Nephron (organoid): Measurements from ENCODE around the gene SLC26A4.

Source experiments
- H3K27ac Mint-ChIP-seq, 3 experiments: 2 replicates each; pipeline ENCODE4 v1.8.0; 2020; ENCODE audit warnings: mixed read lengths in 3 of 3, mild to moderate bottlenecking in 2 of 3, moderate library complexity in 1 of 3
- H3K27me3 Mint-ChIP-seq: 2 replicates; pipeline ENCODE4 v1.8.0; 2021; ENCODE audit warnings: low read depth, mild to moderate bottlenecking, moderate library complexity, mixed read lengths
- H3K36me3 Mint-ChIP-seq: 2 replicates; pipeline ENCODE4 v1.8.0; 2020; ENCODE audit warnings: low read depth, mixed read lengths
- H3K4me1 Mint-ChIP-seq: 2 replicates; pipeline ENCODE4 v1.8.0; 2020; ENCODE audit warnings: mixed read lengths
- H3K4me3 Mint-ChIP-seq, 3 experiments: 2 replicates each; pipeline ENCODE4 v1.8.0; 2020; ENCODE audit warnings: mild to moderate bottlenecking in 3 of 3, mixed read lengths in 3 of 3, moderate library complexity in 2 of 3
- H3K9me3 Mint-ChIP-seq: 2 replicates; pipeline ENCODE4 v1.8.0; 2020; ENCODE audit warnings: mixed read lengths
- TF ChIP-seq, protein P1 (sequence below), 3 experiments: fragments of 200-600 bp; sonication (generic); IDR thresholded peaks; one replicate each; pipeline ENCODE4 v1.5.0; 2021; ENCODE audit warnings: antibody characterized with exemption in 3 of 3; ENCODE audit not compliant: unreplicated experiment in 3 of 3

The SLC26A4 gene

DNA sequence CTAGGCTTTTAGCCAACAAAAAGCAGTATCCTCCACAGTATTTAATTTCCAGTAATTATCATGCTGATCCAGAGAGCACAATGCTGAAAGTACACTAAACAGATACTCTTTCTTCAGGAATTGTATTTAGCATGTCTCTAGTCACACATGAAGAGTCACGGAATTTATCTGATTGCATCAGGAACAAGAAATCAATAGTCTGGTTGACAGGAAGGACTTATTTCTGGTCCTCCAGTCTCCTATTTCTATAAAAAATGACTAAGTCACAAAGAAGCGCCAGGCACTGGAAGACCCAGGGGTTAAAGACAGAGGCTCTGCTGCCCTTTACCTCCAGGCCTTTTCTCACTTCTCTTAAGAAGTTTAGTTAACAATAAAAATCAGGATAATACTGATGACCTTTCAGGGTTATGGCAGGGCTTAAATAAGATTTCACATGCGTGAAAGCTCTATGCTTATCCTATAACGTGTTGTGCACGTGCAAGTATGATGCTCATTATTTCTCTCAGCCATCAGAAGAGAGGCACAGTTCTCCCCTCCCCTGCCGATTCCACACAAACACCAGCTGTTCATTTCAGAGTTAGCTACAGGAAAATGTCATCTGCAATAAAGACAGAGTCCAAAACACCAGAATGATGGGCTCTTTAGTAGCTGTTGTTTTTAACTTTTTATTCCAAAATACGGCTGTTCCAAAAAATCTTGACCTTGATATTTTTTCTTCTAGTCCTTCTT is 36.9 kb downstream of the SLC26A4 start:
- peaks cover 4% of the 10 kb centered on the region for H3K27me3 Mint-ChIP-seq
- H3K9me3 Mint-ChIP-seq = no peaks in the 10 kb centered on the region
- H3K27ac Mint-ChIP-seq = peak overlapping the region; percentile 40 to 77 (median 70)
- no peak overlapping the region for H3K4me3 Mint-ChIP-seq
- TF ChIP-seq, protein P1, sequence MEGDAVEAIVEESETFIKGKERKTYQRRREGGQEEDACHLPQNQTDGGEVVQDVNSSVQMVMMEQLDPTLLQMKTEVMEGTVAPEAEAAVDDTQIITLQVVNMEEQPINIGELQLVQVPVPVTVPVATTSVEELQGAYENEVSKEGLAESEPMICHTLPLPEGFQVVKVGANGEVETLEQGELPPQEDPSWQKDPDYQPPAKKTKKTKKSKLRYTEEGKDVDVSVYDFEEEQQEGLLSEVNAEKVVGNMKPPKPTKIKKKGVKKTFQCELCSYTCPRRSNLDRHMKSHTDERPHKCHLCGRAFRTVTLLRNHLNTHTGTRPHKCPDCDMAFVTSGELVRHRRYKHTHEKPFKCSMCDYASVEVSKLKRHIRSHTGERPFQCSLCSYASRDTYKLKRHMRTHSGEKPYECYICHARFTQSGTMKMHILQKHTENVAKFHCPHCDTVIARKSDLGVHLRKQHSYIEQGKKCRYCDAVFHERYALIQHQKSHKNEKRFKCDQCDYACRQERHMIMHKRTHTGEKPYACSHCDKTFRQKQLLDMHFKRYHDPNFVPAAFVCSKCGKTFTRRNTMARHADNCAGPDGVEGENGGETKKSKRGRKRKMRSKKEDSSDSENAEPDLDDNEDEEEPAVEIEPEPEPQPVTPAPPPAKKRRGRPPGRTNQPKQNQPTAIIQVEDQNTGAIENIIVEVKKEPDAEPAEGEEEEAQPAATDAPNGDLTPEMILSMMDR (IDR thresholded peaks at IDR 0.05; ENCODE audit: unreplicated experiment in 3 of 3) = no peak
- H3K4me1 Mint-ChIP-seq = peaks cover 41% of the 10 kb centered on the region
- H3K36me3 Mint-ChIP-seq = no peaks in the 10 kb centered on the region

DNA sequence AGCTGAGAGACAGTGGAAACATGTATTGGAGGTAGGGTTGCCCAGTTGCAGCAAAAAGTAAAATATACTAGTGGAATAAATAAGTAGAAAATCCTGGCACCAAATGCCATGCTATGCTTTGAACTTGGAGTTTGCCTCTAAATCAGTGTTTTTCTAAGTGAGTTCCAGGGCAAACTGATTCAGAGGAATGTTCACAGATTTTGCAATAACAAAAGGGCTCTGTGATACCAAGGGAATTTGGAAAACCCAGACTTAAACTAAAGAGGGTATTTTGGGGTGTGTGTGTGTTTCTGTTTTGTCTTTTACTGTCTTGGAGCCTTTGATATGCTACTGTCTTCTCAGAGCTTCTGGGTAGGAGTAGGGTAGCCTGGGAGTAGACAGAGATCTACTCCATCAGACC is 39.9 kb downstream of the SLC26A4 start:
- TF ChIP-seq, protein P1 (IDR thresholded peaks at IDR 0.05; ENCODE audit: unreplicated experiment in 3 of 3) = no peak
- H3K9me3 Mint-ChIP-seq = no peaks in the 10 kb centered on the region
- H3K27me3 Mint-ChIP-seq = no peaks in the 10 kb centered on the region
- H3K27ac Mint-ChIP-seq = no peak overlapping the region
- peaks cover 14% of the 10 kb centered on the region for H3K4me1 Mint-ChIP-seq
- H3K4me3 Mint-ChIP-seq = no peak overlapping the region
- no peaks in the 10 kb centered on the region for H3K36me3 Mint-ChIP-seq

DNA sequence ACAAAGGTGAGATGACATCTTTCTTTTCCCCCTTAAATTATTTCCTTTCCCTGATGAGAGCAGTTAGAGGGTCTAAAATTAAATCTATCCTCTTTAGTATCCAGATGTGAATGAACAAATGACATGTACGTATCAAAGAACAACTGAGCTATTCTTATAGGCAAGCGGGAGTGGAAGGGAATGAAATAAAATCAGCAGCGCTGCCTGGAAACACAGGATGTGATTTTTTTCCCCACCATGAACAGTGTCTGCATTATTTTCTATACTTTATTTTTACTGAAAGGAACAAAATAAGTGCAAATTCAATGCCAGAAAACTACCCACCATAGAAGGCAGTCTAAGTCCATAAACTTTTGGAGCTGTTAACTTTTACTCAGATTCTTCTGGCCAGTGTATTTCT is 40.6 kb downstream of the SLC26A4 start:
- Mint-ChIP-seq H3K27me3 (no peaks in the 10 kb centered on the region), H3K4me1 (peaks cover 14% of the 10 kb centered on the region), H3K27ac (no peak overlapping the region), H3K4me3 (no peak overlapping the region), H3K9me3 (no peaks in the 10 kb centered on the region), H3K36me3 (no peaks in the 10 kb centered on the region)
- TF ChIP-seq, protein P1 (IDR thresholded peaks at IDR 0.05; ENCODE audit: unreplicated experiment in 3 of 3) = no peak

DNA sequence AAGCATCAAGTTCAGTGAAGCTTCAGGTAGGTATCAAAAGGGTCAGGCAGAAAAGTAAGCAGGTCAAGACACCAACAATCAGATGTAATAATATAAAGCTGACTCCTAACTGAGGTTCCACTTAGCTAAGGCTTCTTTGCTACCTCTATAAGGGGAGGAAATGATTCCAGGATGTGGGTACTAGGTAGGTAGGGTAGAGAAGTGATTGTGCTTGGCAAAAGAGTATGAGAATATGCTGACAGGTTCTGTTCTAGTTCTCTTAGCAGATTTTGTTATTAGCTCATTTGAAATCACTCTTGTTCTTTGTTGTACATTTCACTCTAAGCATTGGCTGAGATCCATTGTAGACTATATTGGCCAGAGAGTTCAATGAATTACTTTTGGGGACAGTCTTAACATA is 42.6 kb downstream of the SLC26A4 start:
- Mint-ChIP-seq H3K36me3 (no peaks in the 10 kb centered on the region), H3K4me1 (no peaks in the 10 kb centered on the region), H3K4me3 (no peak overlapping the region), H3K9me3 (no peaks in the 10 kb centered on the region), H3K27me3 (no peaks in the 10 kb centered on the region), H3K27ac (no peak overlapping the region)
- TF ChIP-seq, protein P1 (IDR thresholded peaks at IDR 0.05; ENCODE audit: unreplicated experiment in 3 of 3) = no peak

DNA sequence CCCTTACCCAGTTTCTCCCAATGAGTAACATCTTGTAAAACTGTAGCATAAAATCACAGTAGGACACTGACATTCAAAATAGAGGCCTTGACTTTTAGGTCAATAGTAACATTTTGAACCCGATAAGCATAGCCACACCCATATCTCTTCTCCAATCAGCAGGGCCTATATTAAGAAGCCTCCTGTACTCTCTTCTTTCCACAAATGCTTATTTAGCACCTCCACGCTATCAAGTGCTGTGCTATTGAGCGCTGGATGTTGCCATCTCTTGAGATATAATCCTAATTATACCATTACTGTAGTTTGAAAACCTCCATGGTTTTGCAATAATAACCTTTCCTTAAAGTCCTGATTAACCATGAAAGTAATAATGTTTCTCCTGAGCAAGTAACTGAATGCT is 43.2 kb downstream of the SLC26A4 start:
- Mint-ChIP-seq H3K4me1 (no peaks in the 10 kb centered on the region), H3K9me3 (no peaks in the 10 kb centered on the region), H3K27ac (no peak overlapping the region), H3K36me3 (no peaks in the 10 kb centered on the region), H3K4me3 (no peak overlapping the region), H3K27me3 (no peaks in the 10 kb centered on the region)
- TF ChIP-seq, protein P1 (IDR thresholded peaks at IDR 0.05; ENCODE audit: unreplicated experiment in 3 of 3) = no peak

DNA sequence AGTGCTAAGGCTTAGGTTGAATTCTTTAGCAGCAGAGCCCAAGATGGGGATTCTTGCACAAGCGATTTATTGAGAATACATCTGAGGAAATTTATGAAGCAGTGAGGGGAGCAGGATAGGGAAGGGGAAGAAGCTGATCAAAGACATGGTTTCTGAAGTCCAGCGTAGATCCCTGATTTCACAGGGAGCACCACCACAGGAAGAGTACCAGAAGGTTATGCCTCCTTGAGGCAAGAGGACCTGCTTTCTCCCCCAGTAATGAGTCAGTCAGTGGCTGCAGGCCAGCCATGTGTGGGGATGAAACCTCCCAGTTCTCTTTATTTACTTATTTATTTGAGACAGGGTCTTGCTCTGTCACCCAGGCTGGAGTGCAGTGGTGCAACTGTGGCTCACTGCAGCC is 48.3 kb downstream of the SLC26A4 start:
- H3K27me3 Mint-ChIP-seq = no peaks in the 10 kb centered on the region
- H3K4me3 Mint-ChIP-seq = no peak overlapping the region
- no peaks in the 10 kb centered on the region for H3K9me3 Mint-ChIP-seq
- TF ChIP-seq, protein P1 (IDR thresholded peaks at IDR 0.05; ENCODE audit: unreplicated experiment in 3 of 3) = no peak
- H3K4me1 Mint-ChIP-seq = no peaks in the 10 kb centered on the region
- H3K36me3 Mint-ChIP-seq = no peaks in the 10 kb centered on the region
- no peak overlapping the region for H3K27ac Mint-ChIP-seq
